ENCODE measurements around the gene DNAJB4.
A peak's percentile ranks its signal among the peaks of the same experiment; 100 is the strongest.

Gene DNAJB4

GRCh38 chr1:78045926-78046778 is 41.4 kb downstream of the DNAJB4 start, which contains the start of gene GIPC2:
TSS of gene GIPC2 (plus strand) at chr1:78045966. CDS start at chr1:78046095, 129 bp downstream.
- H3K9me3 ChIP-seq (ENCODE audit: insufficient read depth, low read length) = no peaks in the 10 kb centered on the region
- peak within 1 kb of the TSS; percentile 72 for H3K4me3 ChIP-seq (ENCODE audit: insufficient read length, low read depth)
- no peaks in the 10 kb centered on the region for H3K36me3 ChIP-seq (ENCODE audit: insufficient read depth, insufficient read length, low read length)
- DNase-seq (ENCODE audit: low read depth, low spot score) = peak; percentile 48
- peak within 1 kb of the TSS; percentile 88 for H3K9ac ChIP-seq (ENCODE audit: insufficient read length, low read depth)
- peaks cover 60% of the 10 kb centered on the region for H3K27me3 ChIP-seq (ENCODE audit: insufficient read depth, insufficient read length)
- TF ChIP-seq YY1 (IDR thresholded peaks at IDR 0.05; ENCODE audit: insufficient read depth, insufficient read length) (no peak), SUZ12 (IDR thresholded peaks at IDR 0.05; ENCODE audit: extremely low read depth, insufficient read depth, insufficient read length) (peak; percentile 85), ZNF274 (IDR thresholded peaks at IDR 0.05; ENCODE audit: low read depth, low read length) (no peak)
- H3K4me1 ChIP-seq (ENCODE audit: insufficient read depth, insufficient read length) = no peaks in the 10 kb centered on the region

- Histone ChIP-seq H3K27me3 (ENCODE audit: insufficient read depth, insufficient read length) (peaks cover 60% of the 10 kb centered on the region), H3K9me3 (ENCODE audit: insufficient read depth, low read length) (no peaks in the 10 kb centered on the region), H3K4me1 (ENCODE audit: insufficient read depth, insufficient read length) (no peaks in the 10 kb centered on the region), H3K4me3 (ENCODE audit: insufficient read length, low read depth) (no peak overlapping the region), H3K36me3 (ENCODE audit: insufficient read depth, insufficient read length, low read length) (no peaks in the 10 kb centered on the region), H3K9ac (ENCODE audit: insufficient read length, low read depth) (peak overlapping the region; percentile 7)
- TF ChIP-seq ZNF274 (IDR thresholded peaks at IDR 0.05; ENCODE audit: low read depth, low read length) = no peak
- TF ChIP-seq YY1 (IDR thresholded peaks at IDR 0.05; ENCODE audit: insufficient read depth, insufficient read length) = no peak
- no peak for TF ChIP-seq SUZ12 (IDR thresholded peaks at IDR 0.05; ENCODE audit: extremely low read depth, insufficient read depth, insufficient read length)
- DNase-seq (ENCODE audit: low read depth, low spot score) = no peak
These were observed 42.4 kb downstream of the DNAJB4 start for GRCh38 chr1:78047106-78047505.

- Histone ChIP-seq H3K9ac (ENCODE audit: insufficient read length, low read depth) (no peak overlapping the region), H3K4me3 (ENCODE audit: insufficient read length, low read depth) (no peak overlapping the region), H3K27me3 (ENCODE audit: insufficient read depth, insufficient read length) (peaks cover 60% of the 10 kb centered on the region), H3K9me3 (ENCODE audit: insufficient read depth, low read length) (no peaks in the 10 kb centered on the region), H3K4me1 (ENCODE audit: insufficient read depth, insufficient read length) (no peaks in the 10 kb centered on the region), H3K36me3 (ENCODE audit: insufficient read depth, insufficient read length, low read length) (no peaks in the 10 kb centered on the region)
- no peak for DNase-seq (ENCODE audit: low read depth, low spot score)
- TF ChIP-seq ZNF274 (IDR thresholded peaks at IDR 0.05; ENCODE audit: low read depth, low read length) (no peak), SUZ12 (IDR thresholded peaks at IDR 0.05; ENCODE audit: extremely low read depth, insufficient read depth, insufficient read length) (no peak), YY1 (IDR thresholded peaks at IDR 0.05; ENCODE audit: insufficient read depth, insufficient read length) (no peak)
These were observed 42.9 kb downstream of the DNAJB4 start for GRCh38 chr1:78047631-78048030.

GRCh38 chr1:78048446-78048845 is 43.7 kb downstream of the DNAJB4 start:
- Histone ChIP-seq H3K9ac (ENCODE audit: insufficient read length, low read depth) (no peak overlapping the region), H3K27me3 (ENCODE audit: insufficient read depth, insufficient read length) (peaks cover 54% of the 10 kb centered on the region), H3K4me3 (ENCODE audit: insufficient read length, low read depth) (no peak overlapping the region), H3K9me3 (ENCODE audit: insufficient read depth, low read length) (no peaks in the 10 kb centered on the region), H3K36me3 (ENCODE audit: insufficient read depth, insufficient read length, low read length) (no peaks in the 10 kb centered on the region), H3K4me1 (ENCODE audit: insufficient read depth, insufficient read length) (no peaks in the 10 kb centered on the region)
- DNase-seq (ENCODE audit: low read depth, low spot score) = no peak
- TF ChIP-seq YY1 (IDR thresholded peaks at IDR 0.05; ENCODE audit: insufficient read depth, insufficient read length) = no peak
- no peak for TF ChIP-seq SUZ12 (IDR thresholded peaks at IDR 0.05; ENCODE audit: extremely low read depth, insufficient read depth, insufficient read length)
- no peak for TF ChIP-seq ZNF274 (IDR thresholded peaks at IDR 0.05; ENCODE audit: low read depth, low read length)

GRCh38 chr1:78049396-78049795 is 44.7 kb downstream of the DNAJB4 start:
- Histone ChIP-seq H3K4me3 (ENCODE audit: insufficient read length, low read depth) (no peak overlapping the region), H3K9me3 (ENCODE audit: insufficient read depth, low read length) (no peaks in the 10 kb centered on the region), H3K27me3 (ENCODE audit: insufficient read depth, insufficient read length) (peaks cover 45% of the 10 kb centered on the region), H3K9ac (ENCODE audit: insufficient read length, low read depth) (no peak overlapping the region), H3K36me3 (ENCODE audit: insufficient read depth, insufficient read length, low read length) (no peaks in the 10 kb centered on the region), H3K4me1 (ENCODE audit: insufficient read depth, insufficient read length) (no peaks in the 10 kb centered on the region)
- DNase-seq (ENCODE audit: low read depth, low spot score) = no peak
- TF ChIP-seq SUZ12 (IDR thresholded peaks at IDR 0.05; ENCODE audit: extremely low read depth, insufficient read depth, insufficient read length) = no peak
- TF ChIP-seq ZNF274 (IDR thresholded peaks at IDR 0.05; ENCODE audit: low read depth, low read length) = no peak
- no peak for TF ChIP-seq YY1 (IDR thresholded peaks at IDR 0.05; ENCODE audit: insufficient read depth, insufficient read length)

GRCh38 chr1:78051005-78051404 is 46.3 kb downstream of the DNAJB4 start:
- TF ChIP-seq YY1 (IDR thresholded peaks at IDR 0.05; ENCODE audit: insufficient read depth, insufficient read length) (no peak), ZNF274 (IDR thresholded peaks at IDR 0.05; ENCODE audit: low read depth, low read length) (no peak), SUZ12 (IDR thresholded peaks at IDR 0.05; ENCODE audit: extremely low read depth, insufficient read depth, insufficient read length) (no peak)
- no peaks in the 10 kb centered on the region for H3K4me1 ChIP-seq (ENCODE audit: insufficient read depth, insufficient read length)
- DNase-seq (ENCODE audit: low read depth, low spot score) = no peak
- no peak overlapping the region for H3K4me3 ChIP-seq (ENCODE audit: insufficient read length, low read depth)
- H3K36me3 ChIP-seq (ENCODE audit: insufficient read depth, insufficient read length, low read length) = no peaks in the 10 kb centered on the region
- peaks cover 29% of the 10 kb centered on the region for H3K27me3 ChIP-seq (ENCODE audit: insufficient read depth, insufficient read length)
- H3K9me3 ChIP-seq (ENCODE audit: insufficient read depth, low read length) = no peaks in the 10 kb centered on the region
- no peak overlapping the region for H3K9ac ChIP-seq (ENCODE audit: insufficient read length, low read depth)

- Histone ChIP-seq H3K27me3 (ENCODE audit: insufficient read depth, insufficient read length) (peaks cover 10% of the 10 kb centered on the region), H3K4me3 (ENCODE audit: insufficient read length, low read depth) (no peak overlapping the region), H3K9ac (ENCODE audit: insufficient read length, low read depth) (no peak overlapping the region), H3K36me3 (ENCODE audit: insufficient read depth, insufficient read length, low read length) (no peaks in the 10 kb centered on the region), H3K9me3 (ENCODE audit: insufficient read depth, low read length) (no peaks in the 10 kb centered on the region), H3K4me1 (ENCODE audit: insufficient read depth, insufficient read length) (no peaks in the 10 kb centered on the region)
- TF ChIP-seq SUZ12 (IDR thresholded peaks at IDR 0.05; ENCODE audit: extremely low read depth, insufficient read depth, insufficient read length) = no peak
- no peak for TF ChIP-seq ZNF274 (IDR thresholded peaks at IDR 0.05; ENCODE audit: low read depth, low read length)
- TF ChIP-seq YY1 (IDR thresholded peaks at IDR 0.05; ENCODE audit: insufficient read depth, insufficient read length) = no peak
- no peak for DNase-seq (ENCODE audit: low read depth, low spot score)
These were observed 48.1 kb downstream of the DNAJB4 start for GRCh38 chr1:78052685-78053405.
